GM10266 (cell line): ENCODE results near the gene SIRPB2.
"Not testable (repeated sequence)": the region's sequence is repeated elsewhere in the genome, so short reads cannot be mapped to it uniquely, and the experiment has no call there.

Source experiments
- DNase-seq: peaks from one replicate; pipeline ENCODE4 v3.0.0; 2012; ENCODE audit errors: extremely low spot score
- TF ChIP-seq, protein P1 (sequence below): IDR thresholded peaks from 2 replicates; pipeline ENCODE4 v1.5.1; 2012; ENCODE audit warnings: mild to moderate bottlenecking, low read depth; ENCODE audit not compliant: control insufficient read depth, insufficient read depth; ENCODE audit errors: missing control alignments

SIRPB2 gene

DNA sequence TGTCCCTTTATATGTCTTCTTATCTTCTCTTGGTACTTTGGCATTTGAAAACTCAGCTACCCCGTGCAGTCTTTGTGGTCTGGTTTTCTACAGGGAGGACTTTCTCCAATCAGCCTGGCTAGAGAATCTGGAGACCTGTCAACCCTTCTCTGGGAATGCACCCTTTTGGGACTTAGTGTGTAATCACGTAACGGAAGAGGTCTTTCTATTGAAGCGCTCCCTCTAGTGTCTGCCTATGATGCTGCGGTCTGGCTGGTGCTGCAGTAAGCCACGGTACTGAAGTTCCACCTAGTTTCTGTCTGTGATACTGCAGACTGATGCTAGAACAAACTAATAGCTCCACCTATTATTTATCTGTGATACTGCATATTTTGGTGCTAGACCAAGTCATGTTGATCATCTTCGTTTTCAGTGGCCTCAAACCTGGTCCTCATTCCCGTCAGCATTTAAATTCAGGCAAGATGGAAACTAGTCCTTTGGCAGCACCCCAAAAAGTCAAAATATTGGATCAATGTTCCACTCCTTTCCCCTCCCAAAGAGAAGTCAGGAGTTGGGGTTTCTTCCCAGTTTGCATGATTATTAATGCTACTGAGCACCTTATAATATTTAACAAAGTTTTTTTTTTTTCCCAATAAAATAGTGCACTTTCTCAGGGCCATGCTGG, 12.5 kb upstream of the SIRPB2 start:
- TF ChIP-seq, protein P1, sequence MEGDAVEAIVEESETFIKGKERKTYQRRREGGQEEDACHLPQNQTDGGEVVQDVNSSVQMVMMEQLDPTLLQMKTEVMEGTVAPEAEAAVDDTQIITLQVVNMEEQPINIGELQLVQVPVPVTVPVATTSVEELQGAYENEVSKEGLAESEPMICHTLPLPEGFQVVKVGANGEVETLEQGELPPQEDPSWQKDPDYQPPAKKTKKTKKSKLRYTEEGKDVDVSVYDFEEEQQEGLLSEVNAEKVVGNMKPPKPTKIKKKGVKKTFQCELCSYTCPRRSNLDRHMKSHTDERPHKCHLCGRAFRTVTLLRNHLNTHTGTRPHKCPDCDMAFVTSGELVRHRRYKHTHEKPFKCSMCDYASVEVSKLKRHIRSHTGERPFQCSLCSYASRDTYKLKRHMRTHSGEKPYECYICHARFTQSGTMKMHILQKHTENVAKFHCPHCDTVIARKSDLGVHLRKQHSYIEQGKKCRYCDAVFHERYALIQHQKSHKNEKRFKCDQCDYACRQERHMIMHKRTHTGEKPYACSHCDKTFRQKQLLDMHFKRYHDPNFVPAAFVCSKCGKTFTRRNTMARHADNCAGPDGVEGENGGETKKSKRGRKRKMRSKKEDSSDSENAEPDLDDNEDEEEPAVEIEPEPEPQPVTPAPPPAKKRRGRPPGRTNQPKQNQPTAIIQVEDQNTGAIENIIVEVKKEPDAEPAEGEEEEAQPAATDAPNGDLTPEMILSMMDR, result peak; percentile 96
- DNase-seq, result peak; percentile 77

DNA sequence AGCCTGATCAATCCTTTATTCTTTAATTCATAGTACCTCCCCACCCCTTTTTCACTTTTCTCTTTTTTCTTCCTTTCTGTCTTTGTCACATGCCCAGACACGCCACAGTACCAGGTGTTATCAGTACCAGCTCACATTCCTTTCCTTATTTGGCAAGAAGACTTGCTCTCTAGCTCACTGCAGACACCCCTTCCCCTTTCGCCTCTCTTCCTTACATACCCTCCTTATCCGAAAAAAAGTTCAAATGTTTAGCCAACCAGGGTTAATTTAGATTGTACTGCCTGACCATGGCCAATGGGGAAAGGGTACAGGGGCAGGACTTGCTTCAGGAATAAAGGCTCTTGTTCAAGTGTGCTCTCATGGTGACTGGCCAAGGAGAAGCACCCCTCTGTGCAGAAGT, 9.3 kb upstream of the SIRPB2 start:
- no peak for DNase-seq
- TF ChIP-seq, protein P1, result no peak

DNA sequence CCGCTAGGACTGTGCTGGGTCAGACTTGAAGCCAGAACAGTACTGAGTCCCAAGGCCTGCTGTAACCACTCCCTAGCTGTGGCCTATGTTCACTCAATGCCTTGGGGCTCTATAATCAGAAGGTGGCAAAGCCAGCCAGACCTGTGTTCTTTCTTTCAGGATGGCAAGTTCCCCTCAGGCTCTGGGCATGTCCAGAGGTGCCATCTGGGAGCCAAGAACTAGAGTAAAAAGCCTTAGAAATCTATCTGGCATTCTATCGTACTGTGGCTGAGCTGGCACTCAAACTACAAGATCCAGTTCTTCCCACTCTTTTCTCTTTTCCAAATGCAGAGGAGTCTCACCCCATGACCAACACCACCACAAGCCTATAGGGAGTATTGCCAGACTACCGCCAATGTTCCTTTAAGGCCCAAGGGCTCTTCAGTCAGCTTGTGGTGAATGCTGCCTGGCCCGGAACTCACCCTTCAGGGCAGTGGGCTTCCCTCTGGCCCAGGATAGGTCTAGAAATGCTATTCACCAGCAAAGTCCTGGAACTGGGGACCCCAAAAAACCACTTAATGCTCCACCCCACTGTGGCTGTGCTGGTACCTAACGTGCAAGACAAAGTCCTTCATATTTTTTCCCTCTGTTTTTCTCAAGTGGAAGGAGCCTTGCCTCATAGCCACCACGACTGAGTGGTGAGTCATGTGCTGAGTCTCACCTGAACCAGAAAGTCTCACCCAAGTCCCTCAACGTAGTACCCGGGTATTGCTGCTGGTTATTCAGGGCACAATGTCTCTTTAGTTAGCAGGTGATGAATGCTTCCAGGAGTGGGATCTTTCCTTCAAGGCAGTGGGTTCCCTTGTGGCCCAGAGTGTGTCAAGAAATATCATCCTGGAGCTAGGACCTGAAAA, 8.6 kb upstream of the SIRPB2 start:
- DNase-seq, result no peak
- TF ChIP-seq, protein P1, result no peak

DNA sequence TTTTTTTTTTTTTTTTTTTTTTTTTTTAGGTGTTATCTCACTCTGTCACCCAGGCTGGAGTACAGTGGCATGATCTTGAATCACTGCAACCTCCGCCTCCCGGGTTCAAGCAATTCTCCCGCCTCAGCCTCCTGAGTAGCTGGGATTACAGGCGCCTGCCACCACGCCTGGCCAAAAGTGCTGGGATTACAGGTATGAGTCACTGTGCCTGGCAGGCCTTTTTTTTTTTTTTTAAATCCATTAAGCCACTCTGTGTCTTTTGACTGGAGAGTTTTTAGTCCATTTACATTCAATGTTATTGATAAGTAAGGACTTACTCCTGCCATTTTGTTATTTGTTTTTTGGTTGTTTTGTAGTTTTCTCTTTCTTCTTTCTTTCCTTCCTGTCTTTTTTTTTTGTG, 6.2 kb upstream of the SIRPB2 start:
- not testable (repeated sequence) for DNase-seq

DNA sequence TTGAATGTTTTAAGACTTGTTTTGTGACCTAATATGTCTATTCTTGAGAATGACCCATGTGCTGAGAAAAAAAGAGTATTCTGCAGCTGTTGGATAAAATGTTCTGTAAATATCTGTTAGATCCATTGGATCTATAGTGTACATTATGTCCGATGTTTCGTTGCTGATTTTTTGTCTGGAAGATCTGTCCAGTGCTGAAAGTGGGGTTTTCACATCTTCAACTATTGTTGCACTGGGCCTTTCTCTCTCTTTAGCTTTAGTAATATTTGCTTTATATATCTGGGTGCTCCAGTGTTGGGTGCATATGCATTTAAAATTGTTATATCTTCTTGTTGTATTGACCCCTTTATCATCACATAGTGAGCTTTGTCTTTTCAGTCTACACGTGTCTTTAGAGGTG, 5.7 kb upstream of the SIRPB2 start:
- TF ChIP-seq, protein P1, result no peak

DNA sequence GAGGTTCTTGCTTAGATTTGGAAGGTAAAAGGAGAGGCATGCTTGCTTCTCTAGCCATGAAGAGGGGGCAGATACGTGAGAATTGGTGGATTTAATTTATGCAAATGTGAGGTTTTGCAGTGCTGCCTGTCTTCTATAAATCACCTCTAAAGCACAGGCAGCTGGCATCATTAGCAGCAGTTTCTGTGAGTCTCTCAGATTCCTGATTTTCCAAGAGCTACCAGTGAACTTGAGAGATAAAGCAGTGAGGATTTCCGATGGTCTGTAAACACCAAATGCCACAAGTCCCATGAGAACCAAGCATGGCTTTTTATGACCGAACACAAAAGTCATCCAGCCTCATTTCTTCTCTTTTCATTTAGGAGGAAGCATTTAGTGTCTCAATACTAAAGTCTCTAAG, 3.2 kb upstream of the SIRPB2 start:
- TF ChIP-seq, protein P1, result no peak
- no peak for DNase-seq

More for the DNA sequence above, 5.7 kb upstream of the SIRPB2 start:
- no peak for DNase-seq

DNA sequence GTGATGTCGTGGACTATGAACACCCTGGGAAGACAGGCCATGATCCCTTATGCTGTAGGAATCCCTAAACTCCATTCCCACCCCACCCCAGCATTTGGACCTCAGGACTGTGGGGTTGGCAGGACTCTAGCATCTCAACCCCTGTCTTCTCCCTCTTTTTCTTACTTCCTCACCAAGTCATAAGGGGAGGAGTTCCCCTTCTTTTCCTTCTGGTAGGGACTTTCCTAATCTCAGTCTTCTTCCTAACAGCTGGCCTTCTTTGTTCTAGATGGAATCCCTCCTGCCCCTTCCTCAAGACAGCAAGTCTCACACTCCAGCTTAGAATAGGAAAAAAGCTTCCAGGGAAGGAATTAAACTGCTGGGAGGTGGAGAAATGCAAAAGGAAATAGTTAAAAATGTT, 2.3 kb upstream of the SIRPB2 start:
- TF ChIP-seq, protein P1, result no peak
- DNase-seq, result no peak
